ENCODE results near the gene IL1RAPL1. TPM values are rescaled to one million over a fixed set of nuclear protein-coding genes. Genes with fewer than 3 reads are reported as not detected.

The IL1RAPL1 gene
- total RNA-seq, 4 donors from 2014 or later: 0.42 to 0.99 (median 0.46) TPM

- Histone ChIP-seq H3K36me3 (no peaks in the 10 kb centered on the region), H3K9me3 (no peaks in the 10 kb centered on the region), H3K4me1 (no peaks in the 10 kb centered on the region), H3K4me3 (no peak overlapping the region), H3K27me3 (no peaks in the 10 kb centered on the region), H3K27ac (replicated peaks in 1 of 4) (no peak overlapping the region)
- intact Hi-C loops (cut with DNase I): no loop called here
- DNase-seq (ENCODE audit: extremely low spot score): no peak
- WGBS: 77% methylated on average over 3 of the region's 3 CpGs
- TF ChIP-seq CTCF (IDR thresholded peaks at IDR 0.05) (no peak), POLR2A (IDR thresholded peaks at IDR 0.05; ENCODE audit: low read depth) (no peak), POLR2AphosphoS5 (IDR thresholded peaks at IDR 0.05) (no peak), EP300 (IDR thresholded peaks at IDR 0.05) (no peak)
Measured at GRCh38 chrX:29870608-29871007, 1283.4 kb downstream of the IL1RAPL1 start.

GRCh38 chrX:29872831-29873230 is 1285.6 kb downstream of the IL1RAPL1 start:
- no peak overlapping the region for H3K27ac ChIP-seq (replicated peaks in 1 of 4)
- DNase-seq (ENCODE audit: extremely low spot score): no peak
- H3K36me3 ChIP-seq: no peaks in the 10 kb centered on the region
- H3K9me3 ChIP-seq: no peaks in the 10 kb centered on the region
- 67% methylated on average over 2 of the region's 2 CpGs for WGBS
- no peak for TF ChIP-seq POLR2A (IDR thresholded peaks at IDR 0.05; ENCODE audit: low read depth)
- TF ChIP-seq CTCF (IDR thresholded peaks at IDR 0.05): no peak
- no peak for TF ChIP-seq EP300 (IDR thresholded peaks at IDR 0.05)
- no peaks in the 10 kb centered on the region for H3K27me3 ChIP-seq
- no peak overlapping the region for H3K4me3 ChIP-seq
- intact Hi-C loops (cut with DNase I): no loop called here
- no peaks in the 10 kb centered on the region for H3K4me1 ChIP-seq

- Histone ChIP-seq H3K9me3 (no peaks in the 10 kb centered on the region), H3K27ac (replicated peaks in 1 of 4) (no peak overlapping the region), H3K4me1 (no peaks in the 10 kb centered on the region), H3K27me3 (no peaks in the 10 kb centered on the region), H3K4me3 (no peak overlapping the region), H3K36me3 (no peaks in the 10 kb centered on the region)
- 74% methylated on average over 4 of the region's 4 CpGs for WGBS
- TF ChIP-seq POLR2A (IDR thresholded peaks at IDR 0.05; ENCODE audit: low read depth) (no peak), EP300 (IDR thresholded peaks at IDR 0.05) (no peak), POLR2AphosphoS5 (IDR thresholded peaks at IDR 0.05) (no peak), CTCF (IDR thresholded peaks at IDR 0.05) (no peak)
- DNase-seq (ENCODE audit: extremely low spot score): no peak
- intact Hi-C loops (cut with DNase I): no loop called here
Measured at GRCh38 chrX:29876733-29877132, 1289.5 kb downstream of the IL1RAPL1 start.

- 59% methylated on average over 3 of the region's 3 CpGs for WGBS
- TF ChIP-seq POLR2AphosphoS5 (IDR thresholded peaks at IDR 0.05) (no peak), CTCF (IDR thresholded peaks at IDR 0.05) (no peak), POLR2A (IDR thresholded peaks at IDR 0.05; ENCODE audit: low read depth) (no peak), EP300 (IDR thresholded peaks at IDR 0.05) (no peak)
- intact Hi-C loops (cut with DNase I): no loop called here
Measured at GRCh38 chrX:29880977-29881376, 1293.7 kb downstream of the IL1RAPL1 start.

GRCh38 chrX:29890004-29890403 is 1302.8 kb downstream of the IL1RAPL1 start:
- TF ChIP-seq POLR2AphosphoS5 (IDR thresholded peaks at IDR 0.05): no peak
- no peak for TF ChIP-seq POLR2A (IDR thresholded peaks at IDR 0.05; ENCODE audit: low read depth)
- no peak for TF ChIP-seq CTCF (IDR thresholded peaks at IDR 0.05)
- no peak for TF ChIP-seq EP300 (IDR thresholded peaks at IDR 0.05)
- DNase-seq (ENCODE audit: extremely low spot score): no peak
- Histone ChIP-seq H3K27me3 (no peaks in the 10 kb centered on the region), H3K4me1 (no peaks in the 10 kb centered on the region), H3K27ac (replicated peaks in 1 of 4) (no peak overlapping the region), H3K9me3 (no peaks in the 10 kb centered on the region), H3K36me3 (no peaks in the 10 kb centered on the region), H3K4me3 (no peak overlapping the region)
- whole genome bisulfite sequencing: 57% methylated on average over 2 of the region's 2 CpGs
- intact Hi-C loops (cut with DNase I): no loop called here

More at GRCh38 chrX:29880977-29881376, 1293.7 kb downstream of the IL1RAPL1 start:
- H3K36me3 ChIP-seq: no peaks in the 10 kb centered on the region
- no peak for DNase-seq (ENCODE audit: extremely low spot score)
- H3K4me3 ChIP-seq: no peak overlapping the region
- no peaks in the 10 kb centered on the region for H3K27me3 ChIP-seq
- no peaks in the 10 kb centered on the region for H3K9me3 ChIP-seq
- no peaks in the 10 kb centered on the region for H3K4me1 ChIP-seq
- H3K27ac ChIP-seq (replicated peaks in 1 of 4): no peak overlapping the region

All from esophagus muscularis mucosa (tissue), 4 donors.